H1 (cell line): ENCODE measurements around the gene PEX5L. TPM values are rescaled to one million over a fixed set of nuclear protein-coding genes. Genes with fewer than 3 reads are reported as not detected.

Source experiments
- CBX5 ChIP-seq: fragments of 300-800, 300-1000 bp; sonication (generic); IDR thresholded peaks from 2 replicates; pipeline ENCODE4 v1.7.1; 2016; ENCODE audit warnings: antibody characterized with exemption, low read length, low read depth
- CHD2 ChIP-seq: IDR thresholded peaks from 2 replicates; pipeline ENCODE4 v1.6.1; 2012; ENCODE audit warnings: low read length, improper control_type of control experiment
- CTBP2 ChIP-seq: IDR thresholded peaks from 2 replicates; pipeline ENCODE4 v1.7.0; 2011; ENCODE audit warnings: borderline replicate concordance, mild to moderate bottlenecking, moderate library complexity, mixed read lengths, low read length; ENCODE audit not compliant: insufficient read depth, insufficient read length
- GTF2F1 ChIP-seq: IDR thresholded peaks from 2 replicates; pipeline ENCODE4 v1.6.1; 2012; ENCODE audit warnings: low read depth, low read length, improper control_type of control experiment, borderline replicate concordance
- HDAC2 ChIP-seq, 2 experiments: fragments of 300-600 bp in 1 of 2; sonication (generic) in 1 of 2; IDR thresholded peaks; 2 replicates each; pipeline ENCODE4 v1.6.1; 2011 to 2012; ENCODE audit warnings: low read depth in 2 of 2, low read length in 2 of 2, mild to moderate bottlenecking in 2 of 2, moderate library complexity in 2 of 2, borderline replicate concordance in 1 of 2, inconsistent platforms in 1 of 2
- NANOG ChIP-seq: IDR thresholded peaks from 2 replicates; pipeline ENCODE4 v1.6.1; 2011; ENCODE audit warnings: low read length, low read depth, mild to moderate bottlenecking, inconsistent platforms; ENCODE audit not compliant: insufficient read depth, poor library complexity, severe bottlenecking
- TAF1 ChIP-seq: IDR thresholded peaks from 2 replicates; pipeline ENCODE4 v1.6.1; 2011; ENCODE audit warnings: mild to moderate bottlenecking, low read depth, low read length
- ZNF274 ChIP-seq: IDR thresholded peaks from 2 replicates; pipeline ENCODE4 v1.7.0; 2012; ENCODE audit warnings: low read length, borderline replicate concordance; ENCODE audit errors: extremely low read depth
- polyA plus RNA-seq, 7 experiments: library from polyadenylated mRNA; depleted of rRNA in 3 of 7; stranded (reverse) in 5 of 7; unstranded in 2 of 7; fragments of >200 nt in 5 of 7; fragments of 200-250 nt in 2 of 7; gene quantifications; 1 replicate in 5 of 7; 2 replicates in 1 of 7; 4 replicates in 1 of 7; pipeline versions ENCODE4 v1.2.1 to v1.2.3, GENCODE V29; 2011 to 2013; ENCODE audit warnings: missing spikeins in 2 of 7, mixed read lengths in 2 of 7
- total RNA-seq: library from RNA; stranded (reverse); fragmentation: NEBNext Ultra II Directional; extraction: Animal tissue kit (Norgen Biotek cat#: 25700); gene quantifications from 2 replicates; pipeline ENCODE4 v1.2.1, GENCODE V29; 2021
- TF ChIP-seq, protein P1 (sequence below): fragments of 300-600 bp; sonication (generic); IDR thresholded peaks from 2 replicates; pipeline ENCODE4 v1.7.1; 2012; ENCODE audit warnings: low read length, moderate library complexity, mild to moderate bottlenecking, inconsistent platforms; ENCODE audit not compliant: insufficient replicate concordance

Gene PEX5L
- total and polyA plus RNA-seq, 2 of the 8 experiments (the other 6 are each of a cell fraction or from before 2014, with no cell fraction given) = 0.80 to 4.2 TPM

DNA sequence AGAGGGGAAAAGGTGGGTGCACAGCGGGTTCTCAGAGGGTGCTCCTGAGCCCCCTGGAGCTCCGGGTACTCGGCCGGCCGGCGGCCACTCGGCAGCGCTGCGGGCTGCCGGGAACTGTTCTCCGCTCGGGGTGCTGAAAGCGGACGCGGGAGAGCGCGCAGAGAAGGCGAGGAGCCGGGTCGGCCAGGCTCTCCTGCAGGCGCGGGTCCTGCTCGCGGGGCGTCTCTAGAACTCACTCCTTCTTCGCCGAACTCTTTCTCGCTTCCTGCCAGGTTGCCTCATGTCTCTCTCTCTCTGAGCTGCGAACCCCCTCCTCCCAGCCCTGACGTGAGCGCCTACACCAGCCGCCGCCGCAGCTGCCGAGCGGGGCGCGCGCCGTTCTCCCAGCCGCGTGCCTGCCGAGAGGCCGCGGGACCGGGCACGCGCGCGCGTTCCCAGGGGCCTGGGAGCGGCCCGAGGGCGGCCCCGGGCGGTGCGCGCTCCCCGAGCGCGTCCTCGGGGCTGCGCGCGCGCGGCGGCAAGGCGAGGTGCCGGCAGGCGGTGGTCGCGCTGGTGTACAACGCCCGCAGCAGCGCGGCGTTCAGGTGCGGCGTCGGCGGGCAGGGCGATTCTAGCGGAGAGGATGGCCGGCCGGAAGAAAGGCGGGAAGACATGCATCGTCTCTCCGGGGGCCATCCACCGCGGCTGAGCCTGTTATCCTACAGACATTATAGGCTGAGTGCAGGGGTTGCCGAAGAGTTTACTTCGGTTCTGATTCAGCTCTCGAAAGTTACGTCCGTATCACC lies at the start of gene PEX5L (continued):
- TF ChIP-seq, protein P1, sequence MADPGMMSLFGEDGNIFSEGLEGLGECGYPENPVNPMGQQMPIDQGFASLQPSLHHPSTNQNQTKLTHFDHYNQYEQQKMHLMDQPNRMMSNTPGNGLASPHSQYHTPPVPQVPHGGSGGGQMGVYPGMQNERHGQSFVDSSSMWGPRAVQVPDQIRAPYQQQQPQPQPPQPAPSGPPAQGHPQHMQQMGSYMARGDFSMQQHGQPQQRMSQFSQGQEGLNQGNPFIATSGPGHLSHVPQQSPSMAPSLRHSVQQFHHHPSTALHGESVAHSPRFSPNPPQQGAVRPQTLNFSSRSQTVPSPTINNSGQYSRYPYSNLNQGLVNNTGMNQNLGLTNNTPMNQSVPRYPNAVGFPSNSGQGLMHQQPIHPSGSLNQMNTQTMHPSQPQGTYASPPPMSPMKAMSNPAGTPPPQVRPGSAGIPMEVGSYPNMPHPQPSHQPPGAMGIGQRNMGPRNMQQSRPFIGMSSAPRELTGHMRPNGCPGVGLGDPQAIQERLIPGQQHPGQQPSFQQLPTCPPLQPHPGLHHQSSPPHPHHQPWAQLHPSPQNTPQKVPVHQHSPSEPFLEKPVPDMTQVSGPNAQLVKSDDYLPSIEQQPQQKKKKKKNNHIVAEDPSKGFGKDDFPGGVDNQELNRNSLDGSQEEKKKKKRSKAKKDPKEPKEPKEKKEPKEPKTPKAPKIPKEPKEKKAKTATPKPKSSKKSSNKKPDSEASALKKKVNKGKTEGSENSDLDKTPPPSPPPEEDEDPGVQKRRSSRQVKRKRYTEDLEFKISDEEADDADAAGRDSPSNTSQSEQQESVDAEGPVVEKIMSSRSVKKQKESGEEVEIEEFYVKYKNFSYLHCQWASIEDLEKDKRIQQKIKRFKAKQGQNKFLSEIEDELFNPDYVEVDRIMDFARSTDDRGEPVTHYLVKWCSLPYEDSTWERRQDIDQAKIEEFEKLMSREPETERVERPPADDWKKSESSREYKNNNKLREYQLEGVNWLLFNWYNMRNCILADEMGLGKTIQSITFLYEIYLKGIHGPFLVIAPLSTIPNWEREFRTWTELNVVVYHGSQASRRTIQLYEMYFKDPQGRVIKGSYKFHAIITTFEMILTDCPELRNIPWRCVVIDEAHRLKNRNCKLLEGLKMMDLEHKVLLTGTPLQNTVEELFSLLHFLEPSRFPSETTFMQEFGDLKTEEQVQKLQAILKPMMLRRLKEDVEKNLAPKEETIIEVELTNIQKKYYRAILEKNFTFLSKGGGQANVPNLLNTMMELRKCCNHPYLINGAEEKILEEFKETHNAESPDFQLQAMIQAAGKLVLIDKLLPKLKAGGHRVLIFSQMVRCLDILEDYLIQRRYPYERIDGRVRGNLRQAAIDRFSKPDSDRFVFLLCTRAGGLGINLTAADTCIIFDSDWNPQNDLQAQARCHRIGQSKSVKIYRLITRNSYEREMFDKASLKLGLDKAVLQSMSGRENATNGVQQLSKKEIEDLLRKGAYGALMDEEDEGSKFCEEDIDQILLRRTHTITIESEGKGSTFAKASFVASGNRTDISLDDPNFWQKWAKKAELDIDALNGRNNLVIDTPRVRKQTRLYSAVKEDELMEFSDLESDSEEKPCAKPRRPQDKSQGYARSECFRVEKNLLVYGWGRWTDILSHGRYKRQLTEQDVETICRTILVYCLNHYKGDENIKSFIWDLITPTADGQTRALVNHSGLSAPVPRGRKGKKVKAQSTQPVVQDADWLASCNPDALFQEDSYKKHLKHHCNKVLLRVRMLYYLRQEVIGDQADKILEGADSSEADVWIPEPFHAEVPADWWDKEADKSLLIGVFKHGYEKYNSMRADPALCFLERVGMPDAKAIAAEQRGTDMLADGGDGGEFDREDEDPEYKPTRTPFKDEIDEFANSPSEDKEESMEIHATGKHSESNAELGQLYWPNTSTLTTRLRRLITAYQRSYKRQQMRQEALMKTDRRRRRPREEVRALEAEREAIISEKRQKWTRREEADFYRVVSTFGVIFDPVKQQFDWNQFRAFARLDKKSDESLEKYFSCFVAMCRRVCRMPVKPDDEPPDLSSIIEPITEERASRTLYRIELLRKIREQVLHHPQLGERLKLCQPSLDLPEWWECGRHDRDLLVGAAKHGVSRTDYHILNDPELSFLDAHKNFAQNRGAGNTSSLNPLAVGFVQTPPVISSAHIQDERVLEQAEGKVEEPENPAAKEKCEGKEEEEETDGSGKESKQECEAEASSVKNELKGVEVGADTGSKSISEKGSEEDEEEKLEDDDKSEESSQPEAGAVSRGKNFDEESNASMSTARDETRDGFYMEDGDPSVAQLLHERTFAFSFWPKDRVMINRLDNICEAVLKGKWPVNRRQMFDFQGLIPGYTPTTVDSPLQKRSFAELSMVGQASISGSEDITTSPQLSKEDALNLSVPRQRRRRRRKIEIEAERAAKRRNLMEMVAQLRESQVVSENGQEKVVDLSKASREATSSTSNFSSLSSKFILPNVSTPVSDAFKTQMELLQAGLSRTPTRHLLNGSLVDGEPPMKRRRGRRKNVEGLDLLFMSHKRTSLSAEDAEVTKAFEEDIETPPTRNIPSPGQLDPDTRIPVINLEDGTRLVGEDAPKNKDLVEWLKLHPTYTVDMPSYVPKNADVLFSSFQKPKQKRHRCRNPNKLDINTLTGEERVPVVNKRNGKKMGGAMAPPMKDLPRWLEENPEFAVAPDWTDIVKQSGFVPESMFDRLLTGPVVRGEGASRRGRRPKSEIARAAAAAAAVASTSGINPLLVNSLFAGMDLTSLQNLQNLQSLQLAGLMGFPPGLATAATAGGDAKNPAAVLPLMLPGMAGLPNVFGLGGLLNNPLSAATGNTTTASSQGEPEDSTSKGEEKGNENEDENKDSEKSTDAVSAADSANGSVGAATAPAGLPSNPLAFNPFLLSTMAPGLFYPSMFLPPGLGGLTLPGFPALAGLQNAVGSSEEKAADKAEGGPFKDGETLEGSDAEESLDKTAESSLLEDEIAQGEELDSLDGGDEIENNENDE = no peak
- TF ChIP-seq CHD2 (0 out of 2 replicates have a peak, but pooled peaks have one; percentile 25), CBX5 (no peak), TAF1 (peak; percentile 36; the same call in 1 of the 2 replicates), NANOG (peak; percentile 73), ZNF274 (no peak), GTF2F1 (no peak), HDAC2 (IDR thresholded peaks at IDR 0.05; ENCODE audit: borderline replicate concordance in 1 of 2, low read depth in 2 of 2, low read length in 2 of 2) (peak; percentile 72 to 93; a peak in 2 of 4 replicates), CTBP2 (peak; percentile 60)
